Neural progenitor cell (in vitro differentiated cells): ENCODE data around the gene ZSCAN16. TPM values are rescaled to one million over a fixed set of nuclear protein-coding genes. Genes with fewer than 3 reads are reported as not detected.

ENCODE experiments used
- DNase-seq: peaks from one replicate; pipeline ENCODE4 v3.0.0-alpha.2; 2016; ENCODE audit warnings: low spot score
- H2AFZ ChIP-seq: fragments of 200-600 bp; sonication (generic); replicated peaks from 2 replicates; pipeline ENCODE4 v1.6.1; 2016; ENCODE audit warnings: antibody characterized with exemption
- H3F3A ChIP-seq: fragments of 200-600 bp; sonication (generic); 2 replicates; pipeline ENCODE4 v1.6.1; 2016; ENCODE audit warnings: antibody characterized with exemption, low read depth
- H3K27ac ChIP-seq: fragments of 200-600 bp; sonication (generic); 2 replicates; pipeline ENCODE4 v1.5.1; 2016; ENCODE audit warnings: mild to moderate bottlenecking
- H3K27me3 ChIP-seq: fragments of 200-600 bp; sonication (generic); 2 replicates; pipeline ENCODE4 v1.6.1; 2016; ENCODE audit warnings: mild to moderate bottlenecking, moderate library complexity
- H3K36me3 ChIP-seq: fragments of 200-600 bp; sonication (generic); 2 replicates; pipeline ENCODE4 v1.5.1; 2016
- H3K4me1 ChIP-seq: fragments of 200-600 bp; sonication (generic); 2 replicates; pipeline ENCODE4 v1.6.1; 2016; ENCODE audit warnings: mixed run types
- H3K4me2 ChIP-seq: fragments of 200-600 bp; sonication (generic); 2 replicates; pipeline ENCODE4 v1.6.1; 2016
- H3K4me3 ChIP-seq: fragments of 200-600 bp; sonication (generic); 2 replicates; pipeline ENCODE4 v1.5.1; 2016
- H3K79me2 ChIP-seq: fragments of 200-600 bp; sonication (generic); 2 replicates; pipeline ENCODE4 v1.6.1; 2016; ENCODE audit warnings: low read depth
- H3K9ac ChIP-seq: fragments of 200-600 bp; sonication (generic); 2 replicates; pipeline ENCODE4 v1.6.1; 2016
- H3K9me3 ChIP-seq: fragments of 200-600 bp; sonication (generic); 2 replicates; pipeline ENCODE4 v1.5.1; 2016; ENCODE audit warnings: low read depth
- H4K20me1 ChIP-seq: fragments of 200-600 bp; sonication (generic); 2 replicates; pipeline ENCODE4 v1.6.1; 2016; ENCODE audit warnings: low read depth
- H3K27ac Mint-ChIP-seq: 3 replicates; pipeline ENCODE4 v1.8.0; 2021; ENCODE audit warnings: mixed read lengths
- H3K27me3 Mint-ChIP-seq: 2 replicates; pipeline ENCODE4 v1.8.0; 2022; ENCODE audit warnings: low read depth, mild to moderate bottlenecking, inconsistent platforms, moderate library complexity, mixed read lengths; ENCODE audit not compliant: insufficient read depth
- H3K36me3 Mint-ChIP-seq: 3 replicates; pipeline ENCODE4 v1.8.0; 2021; ENCODE audit warnings: mixed read lengths
- H3K4me1 Mint-ChIP-seq: 3 replicates; pipeline ENCODE4 v1.8.0; 2021; ENCODE audit warnings: mixed read lengths
- H3K4me3 Mint-ChIP-seq: 3 replicates; pipeline ENCODE4 v1.8.0; 2021; ENCODE audit warnings: mild to moderate bottlenecking, moderate library complexity, mixed read lengths
- H3K9me3 Mint-ChIP-seq: 3 replicates; pipeline ENCODE4 v1.8.0; 2020; ENCODE audit warnings: mixed read lengths
- EZH2 ChIP-seq: fragments of 200-600 bp; sonication (generic); IDR thresholded peaks from 2 replicates; pipeline ENCODE4 v1.6.1; 2017; ENCODE audit warnings: antibody characterized with exemption, mild to moderate bottlenecking, moderate library complexity
- EZH2phosphoT487 ChIP-seq: fragments of 200-600 bp; sonication (generic); IDR thresholded peaks from 2 replicates; pipeline ENCODE4 v1.6.1; 2017; ENCODE audit warnings: antibody characterized with exemption
- total RNA-seq: library from RNA; depleted of rRNA; stranded (reverse); fragments of >200 nt; gene quantifications from 2 replicates; pipeline ENCODE4 v1.2.3, GENCODE V29; 2015; ENCODE audit warnings: low replicate concordance
- TF ChIP-seq, protein P1 (sequence below): fragments of 200-600 bp; sonication (generic); IDR thresholded peaks from 2 replicates; pipeline ENCODE4 v1.5.1; 2017; ENCODE audit warnings: antibody characterized with exemption, mild to moderate bottlenecking

The ZSCAN16 gene
- total RNA-seq, 1 donor from 2014 or later: 17.7 TPM

- H3K4me1 Mint-ChIP-seq: peaks cover 26% of the 10 kb centered on the region
- no peak overlapping the region for H3K27ac Mint-ChIP-seq
- peak overlapping the region; percentile 66 for H3K4me3 Mint-ChIP-seq
- H3K4me3 ChIP-seq: no peak overlapping the region
- TF ChIP-seq EZH2: no peak
- no peak for TF ChIP-seq EZH2phosphoT487
- TF ChIP-seq, protein P1, sequence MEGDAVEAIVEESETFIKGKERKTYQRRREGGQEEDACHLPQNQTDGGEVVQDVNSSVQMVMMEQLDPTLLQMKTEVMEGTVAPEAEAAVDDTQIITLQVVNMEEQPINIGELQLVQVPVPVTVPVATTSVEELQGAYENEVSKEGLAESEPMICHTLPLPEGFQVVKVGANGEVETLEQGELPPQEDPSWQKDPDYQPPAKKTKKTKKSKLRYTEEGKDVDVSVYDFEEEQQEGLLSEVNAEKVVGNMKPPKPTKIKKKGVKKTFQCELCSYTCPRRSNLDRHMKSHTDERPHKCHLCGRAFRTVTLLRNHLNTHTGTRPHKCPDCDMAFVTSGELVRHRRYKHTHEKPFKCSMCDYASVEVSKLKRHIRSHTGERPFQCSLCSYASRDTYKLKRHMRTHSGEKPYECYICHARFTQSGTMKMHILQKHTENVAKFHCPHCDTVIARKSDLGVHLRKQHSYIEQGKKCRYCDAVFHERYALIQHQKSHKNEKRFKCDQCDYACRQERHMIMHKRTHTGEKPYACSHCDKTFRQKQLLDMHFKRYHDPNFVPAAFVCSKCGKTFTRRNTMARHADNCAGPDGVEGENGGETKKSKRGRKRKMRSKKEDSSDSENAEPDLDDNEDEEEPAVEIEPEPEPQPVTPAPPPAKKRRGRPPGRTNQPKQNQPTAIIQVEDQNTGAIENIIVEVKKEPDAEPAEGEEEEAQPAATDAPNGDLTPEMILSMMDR: no peak
- H3K79me2 ChIP-seq: peaks cover 50% of the 10 kb centered on the region
- peaks cover 9% of the 10 kb centered on the region for H3K36me3 Mint-ChIP-seq
- H3K36me3 ChIP-seq: peaks cover 6% of the 10 kb centered on the region
- H3K27me3 ChIP-seq: peaks cover 32% of the 10 kb centered on the region
- no peak overlapping the region for H3K27ac ChIP-seq
- peaks cover 20% of the 10 kb centered on the region for H4K20me1 ChIP-seq
- peaks cover 28% of the 10 kb centered on the region for H3K4me1 ChIP-seq
- H3K9me3 ChIP-seq: no peaks in the 10 kb centered on the region
- H3K27me3 Mint-ChIP-seq: peaks cover 7% of the 10 kb centered on the region
- no peak for DNase-seq
- H3K9me3 Mint-ChIP-seq: no peaks in the 10 kb centered on the region
- no peak overlapping the region for H3K9ac ChIP-seq
- H2AFZ ChIP-seq: no peak overlapping the region
- peaks cover 34% of the 10 kb centered on the region for H3F3A ChIP-seq
- H3K4me2 ChIP-seq: no peak overlapping the region
Observed at GRCh38 chr6:28139860-28140543, 15.6 kb downstream of the ZSCAN16 start.

- Mint-ChIP-seq H3K36me3 (peaks cover 15% of the 10 kb centered on the region), H3K4me1 (peaks cover 22% of the 10 kb centered on the region), H3K4me3 (peak overlapping the region; percentile 97), H3K27me3 (peaks cover 7% of the 10 kb centered on the region), H3K9me3 (no peaks in the 10 kb centered on the region), H3K27ac (no peak overlapping the region)
- TF ChIP-seq, protein P1: no peak
- TF ChIP-seq EZH2phosphoT487 (no peak), EZH2 (no peak)
- peaks cover 7% of the 10 kb centered on the region for H3K36me3 ChIP-seq
- no peak overlapping the region for H3K4me2 ChIP-seq
- peaks cover 23% of the 10 kb centered on the region for H4K20me1 ChIP-seq
- peaks cover 28% of the 10 kb centered on the region for H3F3A ChIP-seq
- no peak for DNase-seq
- peaks cover 50% of the 10 kb centered on the region for H3K79me2 ChIP-seq
- H3K4me1 ChIP-seq: peaks cover 24% of the 10 kb centered on the region
- H3K9me3 ChIP-seq: no peaks in the 10 kb centered on the region
- H3K27me3 ChIP-seq: peaks cover 32% of the 10 kb centered on the region
- H3K27ac ChIP-seq: no peak overlapping the region
- no peak overlapping the region for H3K9ac ChIP-seq
- no peak overlapping the region for H3K4me3 ChIP-seq
- no peak overlapping the region for H2AFZ ChIP-seq
Observed at GRCh38 chr6:28140616-28141015, 16.2 kb downstream of the ZSCAN16 start.

DNA sequence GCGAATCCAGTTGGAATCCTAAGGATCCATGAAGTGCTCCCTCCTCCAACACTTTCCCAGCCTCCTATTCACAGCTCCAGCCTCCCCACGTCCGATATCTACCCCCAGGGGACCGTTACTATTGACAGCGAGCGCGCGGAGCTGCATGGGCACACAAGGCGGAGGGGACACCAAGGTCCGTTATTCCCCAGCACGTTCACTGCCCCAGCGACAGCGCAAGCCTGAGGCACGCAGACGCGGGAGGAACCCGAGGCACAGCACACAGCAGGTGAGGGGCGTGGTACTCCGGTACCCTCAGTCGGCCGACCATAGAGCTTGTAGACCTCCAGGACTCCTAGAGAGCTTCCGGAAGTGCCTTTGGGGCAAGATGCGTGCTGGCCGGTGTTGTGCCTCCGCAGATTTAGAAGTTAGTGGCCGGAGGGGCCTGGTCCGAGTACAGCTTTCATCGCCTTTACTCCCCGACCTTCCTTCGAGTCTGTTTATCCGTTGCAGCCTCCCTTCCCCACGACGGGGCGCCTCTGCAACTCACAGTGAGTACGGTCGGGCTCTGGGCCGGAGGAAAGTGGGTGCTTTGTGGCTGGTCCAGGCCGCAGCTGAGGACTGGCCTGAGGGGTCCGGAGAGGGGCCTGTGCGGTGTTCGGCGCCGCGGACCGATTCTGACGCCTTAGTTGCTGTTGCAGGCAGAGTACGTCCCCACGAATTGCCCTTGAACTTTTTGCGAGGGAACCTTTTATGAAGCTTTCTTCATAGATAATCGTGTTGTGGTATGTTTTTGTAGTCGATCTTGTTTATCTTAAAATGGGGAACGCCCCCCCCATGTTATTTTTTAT is 17.3 kb downstream of the ZSCAN16 start, which contains the start of gene ZKSCAN8:
ZKSCAN8 (plus strand) TSS at position 384 of the 830 bp plus-strand sequence. CDS start 6,525 bp downstream, outside the sequence.
- peaks cover 21% of the 10 kb centered on the region for H3F3A ChIP-seq
- H3K27ac ChIP-seq: peak within 1 kb of the TSS; percentile 88
- H2AFZ ChIP-seq: peak within 1 kb of the TSS; percentile 94
- peak within 1 kb of the TSS; percentile 92 for H3K4me3 ChIP-seq
- peaks cover 21% of the 10 kb centered on the region for H3K36me3 Mint-ChIP-seq
- H4K20me1 ChIP-seq: peaks cover 26% of the 10 kb centered on the region
- H3K9me3 ChIP-seq: no peaks in the 10 kb centered on the region
- H3K4me1 ChIP-seq: peaks cover 21% of the 10 kb centered on the region
- DNase-seq: peak; percentile 98
- TF ChIP-seq, protein P1: no peak
- TF ChIP-seq EZH2phosphoT487 (peak; percentile 51), EZH2 (peak; percentile 38)
- peaks cover 32% of the 10 kb centered on the region for H3K27me3 ChIP-seq
- peak within 1 kb of the TSS; percentile 97 for H3K4me3 Mint-ChIP-seq
- H3K27me3 Mint-ChIP-seq: peaks cover 7% of the 10 kb centered on the region
- peaks cover 50% of the 10 kb centered on the region for H3K79me2 ChIP-seq
- H3K4me1 Mint-ChIP-seq: peaks cover 18% of the 10 kb centered on the region
- peak within 1 kb of the TSS; percentile 94 for H3K4me2 ChIP-seq
- no peaks in the 10 kb centered on the region for H3K9me3 Mint-ChIP-seq
- H3K36me3 ChIP-seq: peaks cover 15% of the 10 kb centered on the region
- H3K9ac ChIP-seq: peak within 1 kb of the TSS; percentile 96
- peak within 1 kb of the TSS; percentile 86 for H3K27ac Mint-ChIP-seq
